NCI-H526 (cell line): ENCODE data around the gene SPAG5.
"Not testable (repeated sequence)": the region's sequence is repeated elsewhere in the genome, so short reads cannot be mapped to it uniquely, and the experiment has no call there.

Experiments used
- DNase-seq, 2 experiments: peaks; one replicate each; lab custom pipeline; 2025; lab: John Stamatoyannopoulos, UW

The SPAG5 gene

DNA sequence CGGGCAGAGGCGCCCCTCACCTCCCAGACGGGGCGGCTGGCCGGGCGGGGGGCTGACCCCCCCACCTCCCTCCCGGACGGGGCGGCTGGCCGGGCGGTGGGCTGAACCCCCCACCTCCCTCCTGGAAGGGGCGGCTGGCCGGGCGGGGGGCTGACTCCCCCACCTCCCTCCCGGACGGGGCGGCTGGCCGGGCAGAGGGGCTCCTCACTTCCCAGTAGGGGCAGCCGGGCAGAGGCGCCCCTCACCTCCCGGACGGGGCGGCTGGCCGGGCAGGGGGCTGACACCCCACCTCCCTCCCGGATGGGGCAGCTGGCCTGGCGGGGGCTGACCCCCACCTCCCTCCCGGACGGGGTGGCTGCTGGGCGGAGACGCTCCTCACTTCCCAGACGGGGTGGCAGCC lies 5.2 kb upstream of the SPAG5 start:
- not testable (repeated sequence) for DNase-seq

DNA sequence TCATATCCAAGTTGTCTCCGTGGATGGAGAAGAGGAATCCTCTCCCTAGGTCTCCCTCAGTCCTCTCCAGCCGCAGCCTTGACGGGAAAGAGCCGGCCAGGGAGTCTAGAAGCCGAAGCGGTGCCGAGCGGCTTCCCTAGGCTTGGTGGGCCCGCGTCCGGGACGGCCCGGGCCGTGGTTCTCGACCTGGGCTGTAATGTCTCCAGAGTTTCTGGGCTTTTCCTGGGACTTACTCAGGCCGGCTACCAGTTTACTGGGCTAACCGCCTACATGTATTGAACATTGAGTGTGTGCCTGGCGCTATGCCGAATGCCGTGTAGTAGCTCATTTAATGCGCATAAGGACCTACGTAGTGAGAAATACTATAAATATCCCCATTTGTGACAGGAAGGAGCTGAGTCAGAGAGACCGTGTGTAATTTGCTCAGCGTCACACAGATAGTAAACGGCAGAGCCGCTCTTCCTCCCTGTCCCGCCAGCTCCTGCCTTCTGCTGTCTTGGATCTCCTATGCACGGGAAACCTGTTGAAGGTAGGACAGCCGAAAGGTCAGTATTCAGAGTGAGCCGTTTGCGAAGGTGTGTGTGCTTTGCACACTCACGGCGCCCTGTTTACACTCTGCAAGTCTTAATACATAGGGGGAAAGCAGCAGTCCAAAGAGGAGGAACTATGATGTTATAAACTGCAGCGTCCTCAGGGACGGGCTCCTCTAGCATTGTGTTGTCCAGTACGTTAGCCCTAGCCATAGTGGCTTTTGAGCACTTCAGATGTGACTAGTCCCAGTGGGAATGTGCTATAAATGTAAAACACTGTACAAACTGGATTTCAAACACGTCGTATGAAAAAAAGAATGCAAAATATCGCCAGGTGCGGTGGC lies 723 bp upstream of the SPAG5 start:
- DNase-seq = peak; percentile 76 to 95

- peak in 1 of 2 experiments; percentile 63 for DNase-seq
Observed at GRCh38 chr17:28598389-28598788, 436 bp downstream of the SPAG5 start.

DNA sequence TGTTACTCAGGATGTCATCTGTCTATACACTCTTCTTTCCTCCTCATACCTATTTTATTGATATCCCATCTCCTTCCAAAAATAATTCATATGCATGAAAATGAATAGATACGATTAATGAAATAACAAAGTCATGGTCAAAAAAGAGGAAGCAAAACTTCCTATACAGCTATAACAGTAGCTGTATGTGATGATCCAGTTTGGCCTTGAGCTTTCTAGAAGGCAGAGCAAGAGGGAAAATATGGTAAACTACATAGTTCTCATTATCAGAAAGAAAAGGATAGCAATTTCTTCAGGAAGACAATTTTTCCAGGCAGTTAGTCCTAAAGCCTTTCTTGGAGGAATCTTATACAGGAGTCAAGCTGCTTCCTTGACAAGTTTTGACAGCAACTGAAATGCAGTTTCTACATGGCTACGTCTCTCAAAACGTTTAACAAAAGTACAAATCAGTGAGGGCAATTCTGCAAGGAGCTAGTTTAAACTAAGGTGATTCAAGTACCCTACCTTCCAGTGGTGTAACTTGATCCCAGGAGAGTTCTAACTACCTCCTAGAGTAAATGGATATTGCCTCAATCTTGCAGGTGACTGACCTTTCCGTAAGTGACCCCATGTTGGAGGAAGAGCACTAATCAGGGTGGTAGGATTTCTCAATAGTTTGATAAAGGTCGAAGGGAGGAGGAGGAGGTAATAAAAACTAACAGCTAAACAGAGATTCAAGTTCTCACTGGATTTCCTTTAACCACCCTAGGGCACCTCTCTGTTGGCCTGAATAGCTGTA lies 1.0 kb downstream of the SPAG5 start:
- DNase-seq = no peak

DNA sequence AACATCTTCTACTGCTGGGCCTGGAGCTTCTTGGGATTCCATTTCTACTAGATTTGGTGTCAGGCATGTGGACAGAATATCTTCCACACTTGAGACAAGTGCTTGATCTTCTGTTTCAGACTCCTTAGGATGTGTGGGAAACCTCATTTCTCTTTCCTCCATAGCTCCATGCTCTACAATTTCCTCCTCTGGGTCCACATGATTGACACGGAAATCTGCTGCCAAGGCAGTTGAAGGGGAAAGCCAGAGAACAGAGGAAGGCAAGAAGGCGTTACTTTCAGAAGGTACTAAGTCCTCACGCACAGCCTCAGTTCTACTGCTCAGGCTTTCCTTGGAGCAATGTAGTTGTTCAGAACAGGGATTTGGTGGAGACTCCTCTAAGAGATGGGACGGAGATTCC lies 6.6 kb downstream of the SPAG5 start:
- no peak for DNase-seq

- no peak for DNase-seq
Observed at GRCh38 chr17:28585851-28586250, 13.0 kb downstream of the SPAG5 start.

DNA sequence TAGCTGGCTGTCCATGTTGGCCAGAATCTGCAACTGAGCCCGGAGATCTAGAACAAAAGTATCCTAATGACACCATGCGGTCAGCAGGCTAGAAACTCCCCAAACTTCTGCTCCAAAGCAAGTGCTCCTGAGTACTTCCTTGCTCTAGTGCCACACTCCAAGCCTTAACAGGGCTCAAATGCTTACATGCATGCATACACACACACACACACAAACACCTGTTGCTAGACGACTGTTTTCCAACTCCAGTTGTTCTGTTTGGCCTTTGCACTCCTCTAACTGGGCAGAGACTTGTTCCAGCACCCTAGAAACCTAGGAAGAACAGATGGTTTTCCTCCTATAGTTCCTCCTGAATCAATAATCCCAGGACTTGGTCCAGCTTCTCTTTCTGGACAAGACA lies 14.4 kb downstream of the SPAG5 start:
- no peak for DNase-seq

- no peak for DNase-seq
Observed at GRCh38 chr17:28582513-28582912, 16.3 kb downstream of the SPAG5 start.

DNA sequence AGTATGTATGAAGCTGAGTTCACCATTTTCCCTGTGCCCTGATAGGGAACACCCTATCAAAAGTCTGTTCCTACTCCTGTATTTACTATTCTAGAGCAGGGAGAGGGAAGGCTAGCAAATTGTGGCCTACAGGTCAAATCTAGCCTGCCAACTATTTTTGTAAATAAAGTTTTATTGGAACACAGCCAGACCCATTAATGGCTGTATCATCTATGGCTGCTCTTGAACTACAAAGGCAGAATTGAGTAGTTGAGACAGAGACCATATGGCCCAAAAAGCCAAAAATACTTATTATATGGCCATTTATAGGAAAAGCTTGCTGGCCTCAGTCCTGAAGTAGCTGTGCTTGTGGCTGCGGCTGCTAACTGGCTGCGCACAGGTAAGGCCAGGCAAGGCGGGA lies 17.9 kb downstream of the SPAG5 start:
- no peak for DNase-seq

- no peak for DNase-seq
Observed at GRCh38 chr17:28579526-28579925, 19.3 kb downstream of the SPAG5 start.

DNA sequence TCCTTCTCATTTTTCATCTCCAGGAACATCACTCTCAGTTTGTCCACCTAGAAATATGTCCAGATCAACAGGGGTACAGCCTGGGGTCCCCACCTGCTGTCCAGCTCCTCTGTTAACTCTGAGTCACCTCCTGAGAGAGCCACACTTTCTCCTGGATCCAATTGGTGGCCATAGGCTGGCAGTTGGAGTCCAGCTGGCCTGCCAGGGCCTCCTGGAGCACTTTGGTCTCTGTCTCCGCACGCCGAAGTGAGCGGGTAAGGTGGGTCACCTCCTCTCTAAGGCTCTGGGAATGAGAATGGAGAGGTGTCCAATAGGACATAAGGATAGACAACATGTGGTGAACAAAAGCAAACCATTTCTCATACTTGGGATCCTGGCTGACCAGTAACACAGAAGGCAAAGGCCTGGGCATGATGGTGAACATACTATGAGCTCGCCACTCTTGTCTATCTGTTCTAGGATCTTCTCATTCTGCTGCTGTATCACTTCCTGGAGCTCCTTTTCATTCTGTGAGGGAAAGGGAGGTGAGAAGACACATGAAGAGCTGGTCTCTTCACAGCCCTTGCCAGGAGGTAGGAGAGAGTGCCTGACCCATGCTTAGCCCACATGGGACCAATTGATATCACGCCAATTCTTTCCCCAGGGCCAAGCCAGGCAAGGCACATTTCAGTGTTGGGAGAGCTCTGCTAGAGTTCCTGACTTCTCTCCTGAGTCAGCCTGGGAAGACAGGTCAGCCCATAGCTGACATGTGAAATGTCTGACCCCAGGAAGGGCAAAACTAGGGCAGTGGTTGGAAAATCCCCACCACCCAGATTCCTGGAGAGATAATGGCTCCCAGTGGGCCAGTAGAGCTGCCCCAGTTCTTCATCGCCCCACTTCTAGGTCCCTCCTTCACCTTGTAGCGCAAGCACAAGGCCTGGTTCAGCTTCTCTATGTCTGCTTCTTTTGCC lies 20.3 kb downstream of the SPAG5 start:
- DNase-seq = no peak

GRCh38 chr17:28577466-28577824 lies 21.4 kb downstream of the SPAG5 start:
- no peak for DNase-seq

- peak; percentile 91 to 99 for DNase-seq
Observed at GRCh38 chr17:28576758-28577465, 21.9 kb downstream of the SPAG5 start, which contains the start of gene ALDOC. Gene ALDOC, minus strand, starts transcription at chr17:28576895. Its CDS starts 1,363 bp downstream, at chr17:28575532.

GRCh38 chr17:28576016-28576415 lies 22.8 kb downstream of the SPAG5 start:
- not testable (repeated sequence) for DNase-seq

DNA sequence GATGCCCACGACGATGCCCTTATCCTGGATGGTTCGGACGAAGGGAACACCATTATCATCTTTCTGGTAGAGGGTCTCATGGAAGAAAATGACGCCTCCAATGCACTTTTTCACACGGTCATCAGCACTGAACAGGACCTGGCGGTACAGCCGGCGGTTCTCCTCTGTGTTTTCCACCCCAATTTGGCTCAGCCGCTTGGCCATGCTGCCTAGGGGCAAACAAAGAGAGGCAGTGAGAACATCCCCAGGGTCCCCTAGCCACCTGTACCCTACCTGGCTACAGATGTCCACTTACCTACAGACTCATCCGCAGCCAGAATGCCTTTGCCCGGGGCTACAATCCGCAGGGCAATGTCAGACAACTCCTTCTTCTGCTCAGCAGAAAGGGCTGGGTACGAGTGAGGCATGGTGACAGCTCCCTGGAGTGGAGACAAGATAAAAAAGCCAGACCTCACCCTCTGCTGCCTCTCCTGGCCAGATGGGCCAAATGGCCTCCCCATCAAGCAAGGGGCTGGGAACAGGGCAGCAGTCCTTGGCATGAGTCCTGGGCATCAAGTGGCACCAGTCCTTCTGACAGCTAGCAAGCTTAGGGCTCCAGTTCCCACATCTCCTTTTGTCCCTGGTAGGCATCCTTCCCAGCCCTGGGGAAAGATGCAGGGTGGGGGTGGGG lies 23.6 kb downstream of the SPAG5 start:
- peak in 1 of 2 experiments; percentile 24 for DNase-seq

DNA sequence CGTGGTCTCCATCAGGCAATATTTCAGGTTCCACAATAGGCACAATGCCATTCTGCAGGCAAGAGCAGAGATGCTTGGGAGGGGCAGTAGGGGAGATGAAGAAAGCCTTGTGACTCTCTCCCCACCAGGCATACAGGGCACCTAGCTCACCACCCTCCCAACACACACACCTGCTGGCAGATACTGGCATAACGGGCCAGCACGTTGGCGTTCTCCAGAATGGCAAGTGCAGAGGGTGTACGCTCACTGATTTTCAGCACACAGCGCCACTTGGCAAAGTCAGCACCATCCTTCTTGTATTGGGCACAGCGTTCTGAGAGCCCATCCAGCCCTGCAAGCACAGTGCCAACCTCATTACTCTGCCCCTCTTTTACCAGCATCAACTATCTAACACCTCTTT lies 24.3 kb downstream of the SPAG5 start:
- DNase-seq = peak in 1 of 2 experiments; percentile 31

DNA sequence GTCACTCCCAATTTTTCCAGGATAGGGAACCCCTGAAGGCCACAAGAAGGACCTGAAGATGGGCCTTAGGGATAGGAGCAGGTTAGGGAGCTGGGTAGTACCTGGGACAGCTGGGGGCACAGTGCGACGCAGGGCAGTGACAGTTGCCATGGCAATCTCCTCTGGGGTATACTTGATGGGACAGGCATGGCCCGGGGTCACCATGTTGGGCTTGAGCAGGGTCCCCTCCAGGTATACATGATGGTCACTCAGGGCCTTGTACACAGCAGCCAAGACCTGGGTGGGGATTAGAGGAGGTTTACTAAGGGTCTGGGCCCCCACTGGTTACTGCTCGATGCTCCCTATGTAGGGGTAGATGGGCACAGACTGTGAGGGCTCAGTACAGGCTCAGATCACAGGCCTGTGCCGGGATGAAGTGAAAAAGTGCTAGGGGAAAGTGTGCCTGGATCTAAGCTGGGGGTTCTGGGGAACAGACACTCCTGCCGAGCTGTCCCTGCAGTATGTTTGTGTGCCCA lies 24.8 kb downstream of the SPAG5 start:
- no peak for DNase-seq

DNA sequence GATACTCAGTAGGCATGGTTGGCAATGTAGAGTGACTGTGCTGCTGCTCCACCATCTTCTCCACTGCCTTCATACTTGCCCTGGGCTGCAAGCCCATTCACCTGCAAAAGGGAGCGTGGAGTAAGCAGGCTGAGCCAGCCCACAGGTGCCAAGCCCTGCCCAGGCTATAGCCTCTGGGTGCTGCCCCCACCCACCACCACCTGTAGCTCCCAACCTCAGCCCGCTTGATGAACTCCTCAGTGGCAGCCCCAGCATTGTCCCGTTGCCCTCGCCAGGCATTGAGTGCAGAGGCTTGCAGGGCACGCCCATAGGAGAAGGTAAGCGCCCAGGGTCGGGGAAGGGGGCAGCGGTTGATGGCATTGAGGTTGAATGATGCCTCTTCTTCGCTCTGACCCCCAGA lies 25.3 kb downstream of the SPAG5 start:
- no peak for DNase-seq

GRCh38 chr17:28573040-28573380 lies 25.8 kb downstream of the SPAG5 start:
- DNase-seq = no peak

- DNase-seq = no peak
Observed at GRCh38 chr17:28572259-28573039, 26.4 kb downstream of the SPAG5 start.
